GM23338 (cell line): ENCODE data around the gene GBX1.

Experiments used
- EZH2 ChIP-seq: fragments of 200-600 bp; sonication (generic); IDR thresholded peaks from one replicate; pipeline ENCODE4 v1.8.0; 2017; ENCODE audit warnings: antibody characterized with exemption, mild to moderate bottlenecking, low read depth; ENCODE audit not compliant: unreplicated experiment
- EZH2phosphoT487 ChIP-seq: fragments of 200-600 bp; sonication (generic); IDR thresholded peaks from one replicate; pipeline ENCODE4 v1.8.1; 2018; ENCODE audit warnings: antibody characterized with exemption; ENCODE audit not compliant: unreplicated experiment
- POLR2AphosphoS5 ChIP-seq: IDR thresholded peaks from 2 replicates; pipeline ENCODE4 v1.6.1; 2016; ENCODE audit warnings: antibody characterized with exemption, low read depth
- TF ChIP-seq, protein P1 (sequence below), 2 experiments: fragments of 200-600 bp in 1 of 2; sonication (generic) in 1 of 2; conservative IDR thresholded peaks; 2 replicates each; pipeline versions ENCODE4 v1.5.1 to v1.6.1; 2016 to 2017; ENCODE audit warnings: antibody characterized with exemption in 2 of 2, low read depth in 2 of 2, mild to moderate bottlenecking in 2 of 2, moderate library complexity in 1 of 2
- TF ChIP-seq, protein P2 (sequence below): IDR thresholded peaks from one replicate; pipeline ENCODE4 v1.6.1; 2018; ENCODE audit warnings: antibody characterized with exemption; ENCODE audit not compliant: unreplicated experiment

- TF ChIP-seq, protein P1, sequence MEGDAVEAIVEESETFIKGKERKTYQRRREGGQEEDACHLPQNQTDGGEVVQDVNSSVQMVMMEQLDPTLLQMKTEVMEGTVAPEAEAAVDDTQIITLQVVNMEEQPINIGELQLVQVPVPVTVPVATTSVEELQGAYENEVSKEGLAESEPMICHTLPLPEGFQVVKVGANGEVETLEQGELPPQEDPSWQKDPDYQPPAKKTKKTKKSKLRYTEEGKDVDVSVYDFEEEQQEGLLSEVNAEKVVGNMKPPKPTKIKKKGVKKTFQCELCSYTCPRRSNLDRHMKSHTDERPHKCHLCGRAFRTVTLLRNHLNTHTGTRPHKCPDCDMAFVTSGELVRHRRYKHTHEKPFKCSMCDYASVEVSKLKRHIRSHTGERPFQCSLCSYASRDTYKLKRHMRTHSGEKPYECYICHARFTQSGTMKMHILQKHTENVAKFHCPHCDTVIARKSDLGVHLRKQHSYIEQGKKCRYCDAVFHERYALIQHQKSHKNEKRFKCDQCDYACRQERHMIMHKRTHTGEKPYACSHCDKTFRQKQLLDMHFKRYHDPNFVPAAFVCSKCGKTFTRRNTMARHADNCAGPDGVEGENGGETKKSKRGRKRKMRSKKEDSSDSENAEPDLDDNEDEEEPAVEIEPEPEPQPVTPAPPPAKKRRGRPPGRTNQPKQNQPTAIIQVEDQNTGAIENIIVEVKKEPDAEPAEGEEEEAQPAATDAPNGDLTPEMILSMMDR (conservative IDR thresholded peaks at IDR 0.05; ENCODE audit: low read depth in 2 of 2), result no peak
- TF ChIP-seq, protein P2, sequence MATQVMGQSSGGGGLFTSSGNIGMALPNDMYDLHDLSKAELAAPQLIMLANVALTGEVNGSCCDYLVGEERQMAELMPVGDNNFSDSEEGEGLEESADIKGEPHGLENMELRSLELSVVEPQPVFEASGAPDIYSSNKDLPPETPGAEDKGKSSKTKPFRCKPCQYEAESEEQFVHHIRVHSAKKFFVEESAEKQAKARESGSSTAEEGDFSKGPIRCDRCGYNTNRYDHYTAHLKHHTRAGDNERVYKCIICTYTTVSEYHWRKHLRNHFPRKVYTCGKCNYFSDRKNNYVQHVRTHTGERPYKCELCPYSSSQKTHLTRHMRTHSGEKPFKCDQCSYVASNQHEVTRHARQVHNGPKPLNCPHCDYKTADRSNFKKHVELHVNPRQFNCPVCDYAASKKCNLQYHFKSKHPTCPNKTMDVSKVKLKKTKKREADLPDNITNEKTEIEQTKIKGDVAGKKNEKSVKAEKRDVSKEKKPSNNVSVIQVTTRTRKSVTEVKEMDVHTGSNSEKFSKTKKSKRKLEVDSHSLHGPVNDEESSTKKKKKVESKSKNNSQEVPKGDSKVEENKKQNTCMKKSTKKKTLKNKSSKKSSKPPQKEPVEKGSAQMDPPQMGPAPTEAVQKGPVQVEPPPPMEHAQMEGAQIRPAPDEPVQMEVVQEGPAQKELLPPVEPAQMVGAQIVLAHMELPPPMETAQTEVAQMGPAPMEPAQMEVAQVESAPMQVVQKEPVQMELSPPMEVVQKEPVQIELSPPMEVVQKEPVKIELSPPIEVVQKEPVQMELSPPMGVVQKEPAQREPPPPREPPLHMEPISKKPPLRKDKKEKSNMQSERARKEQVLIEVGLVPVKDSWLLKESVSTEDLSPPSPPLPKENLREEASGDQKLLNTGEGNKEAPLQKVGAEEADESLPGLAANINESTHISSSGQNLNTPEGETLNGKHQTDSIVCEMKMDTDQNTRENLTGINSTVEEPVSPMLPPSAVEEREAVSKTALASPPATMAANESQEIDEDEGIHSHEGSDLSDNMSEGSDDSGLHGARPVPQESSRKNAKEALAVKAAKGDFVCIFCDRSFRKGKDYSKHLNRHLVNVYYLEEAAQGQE, result no peak
- TF ChIP-seq POLR2AphosphoS5 (no peak), EZH2phosphoT487 (no peak), EZH2 (no peak)
Measured at GRCh38 chr7:151209588-151209987, 42.1 kb upstream of the GBX1 start.
